GM23338 (cell line): ENCODE results near the gene ZNF524. TPM values are rescaled to one million over a fixed set of nuclear protein-coding genes. Genes with fewer than 3 reads are reported as not detected.

Experiments used
- ATAC-seq: fragments of 200-7000 bp; cut with Tn5 transposase; 3 replicates; pipeline ENCODE4 v1.9.1; 2020
- DNase-seq: peaks from one replicate; pipeline ENCODE4 v3.0.0-alpha.2; 2015; ENCODE audit warnings: low spot score
- H2AFZ ChIP-seq: fragments of 200-600 bp; sonication (generic); 2 replicates; pipeline ENCODE4 v1.8.0; 2016; ENCODE audit warnings: antibody characterized with exemption, mild to moderate bottlenecking, moderate library complexity
- H3F3A ChIP-seq: fragments of 200-600 bp; sonication (generic); replicated peaks from 2 replicates; pipeline ENCODE4 v1.8.0; 2017; ENCODE audit warnings: antibody characterized with exemption, mixed run types, low read depth
- H3K27ac ChIP-seq: fragments of 200-600 bp; sonication (generic); 2 replicates; pipeline ENCODE4 v1.6.1; 2016; ENCODE audit warnings: low read depth
- H3K27me3 ChIP-seq: fragments of 200-600 bp; sonication (generic); 2 replicates; pipeline ENCODE4 v1.8.0; 2016; ENCODE audit warnings: mild to moderate bottlenecking, mixed run types, moderate library complexity; ENCODE audit not compliant: insufficient read depth
- H3K36me3 ChIP-seq: fragments of 200-600 bp; sonication (generic); 2 replicates; pipeline ENCODE4 v1.8.0; 2016; ENCODE audit warnings: mild to moderate bottlenecking; ENCODE audit not compliant: insufficient read depth
- H3K4me1 ChIP-seq: fragments of 200-600 bp; sonication (generic); 2 replicates; pipeline ENCODE4 v1.8.0; 2016; ENCODE audit warnings: mild to moderate bottlenecking, moderate library complexity; ENCODE audit not compliant: insufficient read depth
- H3K4me2 ChIP-seq: fragments of 200-600 bp; sonication (generic); 2 replicates; pipeline ENCODE4 v1.7.1; 2017; ENCODE audit warnings: mixed run types
- H3K4me3 ChIP-seq: fragments of 200-600 bp; sonication (generic); 2 replicates; pipeline ENCODE4 v1.6.1; 2016; ENCODE audit warnings: mixed run types
- H3K79me2 ChIP-seq: fragments of 200-600 bp; sonication (generic); replicated peaks from 2 replicates; pipeline ENCODE4 v1.8.0; 2017; ENCODE audit warnings: mild to moderate bottlenecking; ENCODE audit not compliant: insufficient read depth
- H3K9me2 ChIP-seq: fragments of 200-600 bp; sonication (generic); 2 replicates; pipeline ENCODE4 v1.8.0; 2017; ENCODE audit not compliant: insufficient read depth
- H4K20me1 ChIP-seq: fragments of 200-600 bp; sonication (generic); replicated peaks from 2 replicates; pipeline ENCODE4 v1.8.0; 2017; ENCODE audit warnings: mild to moderate bottlenecking; ENCODE audit not compliant: insufficient read depth
- H3K27ac Mint-ChIP-seq: 2 replicates; pipeline ENCODE4 v1.8.0; 2020; ENCODE audit warnings: inconsistent platforms, mild to moderate bottlenecking, moderate library complexity, mixed read lengths
- H3K27me3 Mint-ChIP-seq: 3 replicates; pipeline ENCODE4 v1.8.0; 2022; ENCODE audit warnings: low read depth, mild to moderate bottlenecking, moderate library complexity, mixed read lengths, inconsistent platforms; ENCODE audit not compliant: insufficient read depth, poor library complexity
- H3K36me3 Mint-ChIP-seq: 3 replicates; pipeline ENCODE4 v1.8.0; 2021; ENCODE audit warnings: low read depth, mild to moderate bottlenecking, inconsistent platforms, moderate library complexity, mixed read lengths
- H3K4me1 Mint-ChIP-seq: 3 replicates; pipeline ENCODE4 v1.8.0; 2020; ENCODE audit warnings: mild to moderate bottlenecking, inconsistent platforms, mixed read lengths
- H3K4me3 Mint-ChIP-seq: 3 replicates; pipeline ENCODE4 v1.8.0; 2021; ENCODE audit warnings: moderate library complexity, mild to moderate bottlenecking, inconsistent platforms, mixed read lengths
- H3K9me3 Mint-ChIP-seq: 3 replicates; pipeline ENCODE4 v1.8.0; 2020; ENCODE audit warnings: moderate library complexity, mild to moderate bottlenecking, inconsistent platforms, mixed read lengths
- CREB1 ChIP-seq: fragments of 250-450 bp; sonication (Bioruptor Pico); IDR thresholded peaks from 2 replicates; pipeline ENCODE4 v1.5.0; 2020; ENCODE audit warnings: low read depth, mild to moderate bottlenecking, moderate library complexity
- ETS1 ChIP-seq: IDR thresholded peaks from 2 replicates; pipeline ENCODE4 v1.6.1; 2016; ENCODE audit warnings: antibody characterized with exemption
- EZH2 ChIP-seq: fragments of 200-600 bp; sonication (generic); IDR thresholded peaks from one replicate; pipeline ENCODE4 v1.8.0; 2017; ENCODE audit warnings: antibody characterized with exemption, mild to moderate bottlenecking, low read depth; ENCODE audit not compliant: unreplicated experiment
- JUNB ChIP-seq: IDR thresholded peaks from one replicate; pipeline ENCODE4 v1.6.1; 2016; ENCODE audit warnings: antibody characterized with exemption; ENCODE audit not compliant: unreplicated experiment
- POLR2AphosphoS5 ChIP-seq: IDR thresholded peaks from 2 replicates; pipeline ENCODE4 v1.6.1; 2016; ENCODE audit warnings: antibody characterized with exemption, low read depth
- STAT1 ChIP-seq: IDR thresholded peaks from one replicate; pipeline ENCODE4 v1.6.1; 2016; ENCODE audit warnings: antibody characterized with exemption; ENCODE audit not compliant: unreplicated experiment
- polyA plus RNA-seq: library from polyadenylated mRNA; unstranded; fragments of >200 nt; fragmentation: Nextera tagmentation; extraction: Ambion mirVana; gene quantifications from 2 replicates; pipeline ENCODE4 v1.2.1, GENCODE V29; 2016
- total RNA-seq: library from RNA; depleted of rRNA; stranded (reverse); fragments of >200 nt; shearing (Covaris generic); gene quantifications from 2 replicates; pipeline ENCODE4 v1.2.3, GENCODE V29; 2014
- TF ChIP-seq, protein P1 (sequence below), 2 experiments: fragments of 200-600 bp in 1 of 2; sonication (generic) in 1 of 2; conservative IDR thresholded peaks; 2 replicates each; pipeline versions ENCODE4 v1.5.1 to v1.6.1; 2016 to 2017; ENCODE audit warnings: antibody characterized with exemption in 2 of 2, low read depth in 2 of 2, mild to moderate bottlenecking in 2 of 2, moderate library complexity in 1 of 2
- TF ChIP-seq, protein P2 (sequence below): IDR thresholded peaks from one replicate; pipeline ENCODE4 v1.6.1; 2018; ENCODE audit warnings: antibody characterized with exemption; ENCODE audit not compliant: unreplicated experiment

ZNF524 gene
- total and polyA plus RNA-seq, 2 experiments from 2014 or later = 6.0 to 8.3 TPM

- TF ChIP-seq POLR2AphosphoS5 = no peak
- no peak for TF ChIP-seq ETS1
- TF ChIP-seq JUNB = no peak
Observed at GRCh38 chr19:55617426-55617825, 17.3 kb downstream of the ZNF524 start (continued).

GRCh38 chr19:55618426-55618825 is 18.3 kb downstream of the ZNF524 start:
- peaks cover 5% of the 10 kb centered on the region for H3K9me3 Mint-ChIP-seq
- Histone ChIP-seq H3K79me2 (peaks cover 3% of the 10 kb centered on the region), H3K36me3 (no peaks in the 10 kb centered on the region), H3K9me2 (no peaks in the 10 kb centered on the region), H3K4me1 (no peaks in the 10 kb centered on the region), H4K20me1 (peaks cover 1% of the 10 kb centered on the region), H3F3A (peaks cover 2% of the 10 kb centered on the region; the same call in 1 of the 2 replicates), H3K27me3 (no peaks in the 10 kb centered on the region), H3K4me2 (no peak overlapping the region), H2AFZ (no peak overlapping the region), H3K4me3 (no peak overlapping the region), H3K27ac (no peak overlapping the region)
- DNase-seq (peak; percentile 0), ATAC-seq (no peak)
- peaks cover 5% of the 10 kb centered on the region; the same call in 1 of the 3 replicates for H3K4me1 Mint-ChIP-seq
- no peak for TF ChIP-seq CREB1 (CRISPR knock-in tag)
- TF ChIP-seq, protein P1, sequence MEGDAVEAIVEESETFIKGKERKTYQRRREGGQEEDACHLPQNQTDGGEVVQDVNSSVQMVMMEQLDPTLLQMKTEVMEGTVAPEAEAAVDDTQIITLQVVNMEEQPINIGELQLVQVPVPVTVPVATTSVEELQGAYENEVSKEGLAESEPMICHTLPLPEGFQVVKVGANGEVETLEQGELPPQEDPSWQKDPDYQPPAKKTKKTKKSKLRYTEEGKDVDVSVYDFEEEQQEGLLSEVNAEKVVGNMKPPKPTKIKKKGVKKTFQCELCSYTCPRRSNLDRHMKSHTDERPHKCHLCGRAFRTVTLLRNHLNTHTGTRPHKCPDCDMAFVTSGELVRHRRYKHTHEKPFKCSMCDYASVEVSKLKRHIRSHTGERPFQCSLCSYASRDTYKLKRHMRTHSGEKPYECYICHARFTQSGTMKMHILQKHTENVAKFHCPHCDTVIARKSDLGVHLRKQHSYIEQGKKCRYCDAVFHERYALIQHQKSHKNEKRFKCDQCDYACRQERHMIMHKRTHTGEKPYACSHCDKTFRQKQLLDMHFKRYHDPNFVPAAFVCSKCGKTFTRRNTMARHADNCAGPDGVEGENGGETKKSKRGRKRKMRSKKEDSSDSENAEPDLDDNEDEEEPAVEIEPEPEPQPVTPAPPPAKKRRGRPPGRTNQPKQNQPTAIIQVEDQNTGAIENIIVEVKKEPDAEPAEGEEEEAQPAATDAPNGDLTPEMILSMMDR (conservative IDR thresholded peaks at IDR 0.05; ENCODE audit: low read depth in 2 of 2) = no peak
- TF ChIP-seq, protein P2, sequence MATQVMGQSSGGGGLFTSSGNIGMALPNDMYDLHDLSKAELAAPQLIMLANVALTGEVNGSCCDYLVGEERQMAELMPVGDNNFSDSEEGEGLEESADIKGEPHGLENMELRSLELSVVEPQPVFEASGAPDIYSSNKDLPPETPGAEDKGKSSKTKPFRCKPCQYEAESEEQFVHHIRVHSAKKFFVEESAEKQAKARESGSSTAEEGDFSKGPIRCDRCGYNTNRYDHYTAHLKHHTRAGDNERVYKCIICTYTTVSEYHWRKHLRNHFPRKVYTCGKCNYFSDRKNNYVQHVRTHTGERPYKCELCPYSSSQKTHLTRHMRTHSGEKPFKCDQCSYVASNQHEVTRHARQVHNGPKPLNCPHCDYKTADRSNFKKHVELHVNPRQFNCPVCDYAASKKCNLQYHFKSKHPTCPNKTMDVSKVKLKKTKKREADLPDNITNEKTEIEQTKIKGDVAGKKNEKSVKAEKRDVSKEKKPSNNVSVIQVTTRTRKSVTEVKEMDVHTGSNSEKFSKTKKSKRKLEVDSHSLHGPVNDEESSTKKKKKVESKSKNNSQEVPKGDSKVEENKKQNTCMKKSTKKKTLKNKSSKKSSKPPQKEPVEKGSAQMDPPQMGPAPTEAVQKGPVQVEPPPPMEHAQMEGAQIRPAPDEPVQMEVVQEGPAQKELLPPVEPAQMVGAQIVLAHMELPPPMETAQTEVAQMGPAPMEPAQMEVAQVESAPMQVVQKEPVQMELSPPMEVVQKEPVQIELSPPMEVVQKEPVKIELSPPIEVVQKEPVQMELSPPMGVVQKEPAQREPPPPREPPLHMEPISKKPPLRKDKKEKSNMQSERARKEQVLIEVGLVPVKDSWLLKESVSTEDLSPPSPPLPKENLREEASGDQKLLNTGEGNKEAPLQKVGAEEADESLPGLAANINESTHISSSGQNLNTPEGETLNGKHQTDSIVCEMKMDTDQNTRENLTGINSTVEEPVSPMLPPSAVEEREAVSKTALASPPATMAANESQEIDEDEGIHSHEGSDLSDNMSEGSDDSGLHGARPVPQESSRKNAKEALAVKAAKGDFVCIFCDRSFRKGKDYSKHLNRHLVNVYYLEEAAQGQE = no peak
- TF ChIP-seq EZH2 = no peak
- TF ChIP-seq POLR2AphosphoS5 = no peak
- TF ChIP-seq STAT1 = no peak
- TF ChIP-seq ETS1 = no peak
- no peak for TF ChIP-seq JUNB
- H3K27me3 Mint-ChIP-seq = peaks cover 17% of the 10 kb centered on the region
- no peak overlapping the region for H3K27ac Mint-ChIP-seq
- 0 out of 3 replicates have a peak overlapping the region, but pooled peaks have one; percentile 27 for H3K4me3 Mint-ChIP-seq
- H3K36me3 Mint-ChIP-seq = peaks cover 45% of the 10 kb centered on the region
